GM04504 (cell line): Measurements from ENCODE around the gene CFAP61.

Experiments
- DNase-seq: peaks from one replicate; pipeline ENCODE4 v3.0.0-alpha.2; 2012; ENCODE audit warnings: low read depth

CFAP61 gene

GRCh38 chr20:20276811-20277530 lies 224.6 kb downstream of the CFAP61 start:
- DNase-seq, result no peak

- DNase-seq, result no peak
These were observed 225.6 kb downstream of the CFAP61 start for GRCh38 chr20:20277894-20278335.

GRCh38 chr20:20286061-20286460 lies 233.7 kb downstream of the CFAP61 start:
- DNase-seq, result no peak

- no peak for DNase-seq
These were observed 237.0 kb downstream of the CFAP61 start for GRCh38 chr20:20289331-20289730.

- no peak for DNase-seq
These were observed 240.1 kb downstream of the CFAP61 start for GRCh38 chr20:20292472-20292871.

GRCh38 chr20:20293141-20293540 lies 240.8 kb downstream of the CFAP61 start:
- no peak for DNase-seq

- DNase-seq, result no peak
These were observed 241.5 kb downstream of the CFAP61 start for GRCh38 chr20:20293691-20294385.

- no peak for DNase-seq
These were observed 243.5 kb downstream of the CFAP61 start for GRCh38 chr20:20295621-20296498.

- DNase-seq, result no peak
These were observed 244.8 kb downstream of the CFAP61 start for GRCh38 chr20:20297181-20297580.

- no peak for DNase-seq
These were observed 245.4 kb downstream of the CFAP61 start for GRCh38 chr20:20297752-20298151.

- DNase-seq, result no peak
These were observed 247.6 kb downstream of the CFAP61 start for GRCh38 chr20:20299904-20300303.

- no peak for DNase-seq
These were observed 251.0 kb downstream of the CFAP61 start for GRCh38 chr20:20303320-20303719.

- DNase-seq, result no peak
These were observed 251.4 kb downstream of the CFAP61 start for GRCh38 chr20:20303742-20304141.

- DNase-seq, result no peak
These were observed 252.6 kb downstream of the CFAP61 start for GRCh38 chr20:20304942-20305341.

GRCh38 chr20:20312562-20312961 lies 260.2 kb downstream of the CFAP61 start:
- no peak for DNase-seq

GRCh38 chr20:20317195-20317594 lies 264.9 kb downstream of the CFAP61 start:
- DNase-seq, result no peak

GRCh38 chr20:20317621-20318364 lies 265.5 kb downstream of the CFAP61 start:
- DNase-seq, result no peak

- no peak for DNase-seq
These were observed 266.2 kb downstream of the CFAP61 start for GRCh38 chr20:20318365-20319161.

- no peak for DNase-seq
These were observed 268.8 kb downstream of the CFAP61 start for GRCh38 chr20:20321134-20321533.

GRCh38 chr20:20321917-20322316 lies 269.6 kb downstream of the CFAP61 start:
- DNase-seq, result no peak

GRCh38 chr20:20322912-20323311 lies 270.6 kb downstream of the CFAP61 start:
- no peak for DNase-seq
